NCI-H2171 treated with DMSO at 0.1 percent for 48 hours (cell line): ENCODE data around the gene SH3TC1.

Source experiments
- DNase-seq: peaks from one replicate; lab custom pipeline; 2025; lab: John Stamatoyannopoulos, UW

Gene SH3TC1

GRCh38 chr4:8200302-8200975 is 1.3 kb downstream of the SH3TC1 start:
- DNase-seq, result no peak

GRCh38 chr4:8201321-8201781 is 2.3 kb downstream of the SH3TC1 start:
- DNase-seq, result no peak

GRCh38 chr4:8202108-8203051 is 3.3 kb downstream of the SH3TC1 start:
- DNase-seq, result no peak

- DNase-seq, result no peak
Observed at GRCh38 chr4:8203052-8203401, 3.9 kb downstream of the SH3TC1 start.

- DNase-seq, result no peak
Observed at GRCh38 chr4:8203817-8204216, 4.7 kb downstream of the SH3TC1 start.

GRCh38 chr4:8204576-8205227 is 5.6 kb downstream of the SH3TC1 start:
- no peak for DNase-seq

GRCh38 chr4:8205241-8205707 is 6.2 kb downstream of the SH3TC1 start:
- no peak for DNase-seq

GRCh38 chr4:8205749-8206611 is 6.9 kb downstream of the SH3TC1 start:
- peak; percentile 53 for DNase-seq

- DNase-seq, result no peak
Observed at GRCh38 chr4:8207314-8207713, 8.2 kb downstream of the SH3TC1 start.

- no peak for DNase-seq
Observed at GRCh38 chr4:8208565-8208964, 9.5 kb downstream of the SH3TC1 start.

- no peak for DNase-seq
Observed at GRCh38 chr4:8209181-8209874, 10.2 kb downstream of the SH3TC1 start.

GRCh38 chr4:8210010-8210409 is 10.9 kb downstream of the SH3TC1 start:
- no peak for DNase-seq

GRCh38 chr4:8210616-8211015 is 11.5 kb downstream of the SH3TC1 start:
- DNase-seq, result peak; percentile 28

- DNase-seq, result no peak
Observed at GRCh38 chr4:8211251-8211650, 12.2 kb downstream of the SH3TC1 start.

- no peak for DNase-seq
Observed at GRCh38 chr4:8211737-8212581, 12.9 kb downstream of the SH3TC1 start.

- DNase-seq, result no peak
Observed at GRCh38 chr4:8212622-8213021, 13.5 kb downstream of the SH3TC1 start.

GRCh38 chr4:8213121-8213520 is 14.0 kb downstream of the SH3TC1 start:
- no peak for DNase-seq

GRCh38 chr4:8214136-8214535 is 15.0 kb downstream of the SH3TC1 start:
- DNase-seq, result no peak

GRCh38 chr4:8215001-8215427 is 15.9 kb downstream of the SH3TC1 start:
- DNase-seq, result peak; percentile 59
